ENCODE results near the gene BTN1A1. TPM values are rescaled to one million over a fixed set of nuclear protein-coding genes. Genes with fewer than 3 reads are reported as not detected.

BTN1A1 gene
- total and polyA plus RNA-seq, 2 donors (not counting 1 experiment from before 2014, with no cell fraction given) = 0.42 to 0.74 TPM

- no peak overlapping the region for H2AFZ ChIP-seq (ENCODE audit: insufficient read depth, low read depth, low read length, poor library complexity, severe bottlenecking)
- no peak overlapping the region for H3K4me3 Mint-ChIP-seq
Measured at GRCh38 chr6:26478985-26479278, 21.2 kb upstream of the BTN1A1 start.

GRCh38 chr6:26482338-26482737, 17.8 kb upstream of the BTN1A1 start:
- Histone ChIP-seq H3K36me3 (replicated peaks in 1 of 2; ENCODE audit: control extremely low read depth in 1 of 2, control insufficient read depth in 1 of 2, extremely low read depth in 1 of 2, insufficient read depth in 2 of 2, low read length in 1 of 2) (no peaks in the 10 kb centered on the region), H4K20me1 (ENCODE audit: control insufficient read depth, insufficient read depth, low read length, poor library complexity, severe bottlenecking) (no peaks in the 10 kb centered on the region), H3K4me1 (ENCODE audit: control insufficient read depth in 2 of 2, insufficient read depth in 2 of 2, low read length in 2 of 2) (peaks cover 26 to 28% of the 10 kb centered on the region in 2 donors), H3K27me3 (replicated peaks in 1 of 4; ENCODE audit: control extremely low read depth in 1 of 4, control insufficient read depth in 3 of 4, insufficient read depth in 4 of 4, low read length in 3 of 4) (no peaks in the 10 kb centered on the region), H3K27ac (ENCODE audit: low read length in 2 of 2) (no peak overlapping the region), H3K79me2 (ENCODE audit: control insufficient read depth, insufficient read depth, low read length) (no peaks in the 10 kb centered on the region), H3K9me3 (ENCODE audit: control extremely low read depth in 1 of 3, control insufficient read depth in 2 of 3, insufficient read depth in 1 of 3, low read length in 2 of 3) (peaks cover 0 to 2% (median 0%) of the 10 kb centered on the region in 3 donors), H2AFZ (ENCODE audit: insufficient read depth, low read depth, low read length, poor library complexity, severe bottlenecking) (no peak overlapping the region), H3K9ac (ENCODE audit: low read length) (no peak overlapping the region), H3K4me2 (replicated peaks; ENCODE audit: low read depth, low read length, poor library complexity, severe bottlenecking) (no peak overlapping the region), H3K4me3 (ENCODE audit: control extremely low read depth in 1 of 5, extremely low read depth in 1 of 5, insufficient read depth in 1 of 5, low read depth in 2 of 5, low read length in 4 of 5) (no peak overlapping the region)
- Mint-ChIP-seq H3K4me3 (no peak overlapping the region), H3K27me3 (no peaks in the 10 kb centered on the region), H3K9me3 (ENCODE audit: insufficient read depth) (peaks cover 3% of the 10 kb centered on the region), H3K27ac (no peak overlapping the region), H3K4me1 (peaks cover 32% of the 10 kb centered on the region)
- CTCF ChIA-PET = no interaction called here
- DNase-seq = no peak
- no peak for ATAC-seq (ENCODE audit: low read depth)
- intact Hi-C loops (cut with micrococcal nuclease) = no loop called here
- 90% methylated on average over 2 of the region's 4 CpGs for WGBS (ENCODE audit: insufficient coverage)
- TF ChIP-seq CTCF (IDR thresholded peaks at IDR 0.05) = no peak
- TF ChIP-seq EZH2 (IDR thresholded peaks at IDR 0.05; ENCODE audit: borderline replicate concordance, insufficient read depth, low read depth, low read length, poor library complexity, severe bottlenecking) = no peak
- POLR2A ChIA-PET = no interaction called here

More at GRCh38 chr6:26478985-26479278, 21.2 kb upstream of the BTN1A1 start:
- Histone ChIP-seq H3K27me3 (replicated peaks in 1 of 4; ENCODE audit: control extremely low read depth in 1 of 4, control insufficient read depth in 3 of 4, insufficient read depth in 4 of 4, low read length in 3 of 4) (no peaks in the 10 kb centered on the region), H3K9me3 (ENCODE audit: control extremely low read depth in 1 of 3, control insufficient read depth in 2 of 3, insufficient read depth in 1 of 3, low read length in 2 of 3) (no peaks in the 10 kb centered on the region), H3K9ac (ENCODE audit: low read length) (no peak overlapping the region), H3K4me2 (replicated peaks; ENCODE audit: low read depth, low read length, poor library complexity, severe bottlenecking) (no peak overlapping the region), H3K79me2 (ENCODE audit: control insufficient read depth, insufficient read depth, low read length) (peaks cover 12% of the 10 kb centered on the region), H3K27ac (ENCODE audit: low read length in 2 of 2) (no peak overlapping the region), H3K36me3 (replicated peaks in 1 of 2; ENCODE audit: control extremely low read depth in 1 of 2, control insufficient read depth in 1 of 2, extremely low read depth in 1 of 2, insufficient read depth in 2 of 2, low read length in 1 of 2) (no peaks in the 10 kb centered on the region), H3K4me3 (ENCODE audit: control extremely low read depth in 1 of 5, extremely low read depth in 1 of 5, insufficient read depth in 1 of 5, low read depth in 2 of 5, low read length in 4 of 5) (no peak overlapping the region), H4K20me1 (ENCODE audit: control insufficient read depth, insufficient read depth, low read length, poor library complexity, severe bottlenecking) (no peaks in the 10 kb centered on the region), H3K4me1 (ENCODE audit: control insufficient read depth in 2 of 2, insufficient read depth in 2 of 2, low read length in 2 of 2) (peaks cover 54 to 58% of the 10 kb centered on the region in 2 donors)
- H3K27me3 Mint-ChIP-seq = no peaks in the 10 kb centered on the region
- no peaks in the 10 kb centered on the region for H3K9me3 Mint-ChIP-seq (ENCODE audit: insufficient read depth)
- peak; percentile 55 for DNase-seq
- ChIA-PET CTCF (interaction anchor here (0.9 to 1.0 kb wide), 2 partner anchors 117 to 138 kb away, joined by 3 read pairs; no protein-coding TSS in a partner anchor), POLR2A (no interaction called here)
- peaks cover 59% of the 10 kb centered on the region for H3K4me1 Mint-ChIP-seq
- H3K27ac Mint-ChIP-seq = peak overlapping the region; percentile 94
- intact Hi-C loops (cut with micrococcal nuclease) = no loop called here
- no peak for ATAC-seq (ENCODE audit: low read depth)
- 57% methylated on average over 2 of the region's 3 CpGs for WGBS (ENCODE audit: insufficient coverage)
- TF ChIP-seq EZH2 (IDR thresholded peaks at IDR 0.05; ENCODE audit: borderline replicate concordance, insufficient read depth, low read depth, low read length, poor library complexity, severe bottlenecking) = no peak
- no peak for TF ChIP-seq CTCF (IDR thresholded peaks at IDR 0.05)

All from B cell (primary cell).